Measurements from ENCODE around the gene PDE11A. TPM values are rescaled to one million over a fixed set of nuclear protein-coding genes. Genes with fewer than 3 reads are reported as not detected.

Gene PDE11A
- total RNA-seq, 2 experiments from 2014 or later: not detected

DNA sequence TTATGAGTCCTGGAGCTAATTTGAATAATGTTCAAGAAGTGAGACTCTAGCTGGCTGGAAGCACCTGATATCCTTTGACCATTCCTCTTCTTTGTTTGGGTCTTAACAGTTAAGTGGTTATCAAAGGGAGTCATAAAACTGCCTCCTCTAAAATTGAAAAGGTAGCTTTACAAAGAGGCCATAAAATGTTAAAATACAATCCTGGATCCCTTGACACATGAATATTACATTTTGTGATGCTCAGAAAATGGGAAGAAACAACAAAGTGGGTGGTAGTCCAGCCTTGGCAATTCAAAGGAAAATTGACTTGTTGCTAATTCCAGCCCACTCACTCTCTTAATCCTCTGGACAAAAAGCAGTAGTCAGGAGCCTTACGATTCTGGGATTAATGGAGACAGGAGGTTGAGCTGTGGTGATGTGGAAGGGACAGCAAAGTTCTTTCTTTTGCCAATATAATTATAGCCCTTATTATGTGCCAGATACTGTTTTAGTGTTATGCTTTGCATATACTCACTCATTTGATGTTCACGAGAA lies 339.2 kb downstream of the PDE11A start:
- no peak for ATAC-seq
- H3K4me3 Mint-ChIP-seq: no peak overlapping the region
- no peak overlapping the region for H3K27ac Mint-ChIP-seq
- DNase-seq: no peak
- intact Hi-C loops (cut with micrococcal nuclease): no loop called here
- CTCF ChIA-PET: interaction anchor here (1.0 to 1.6 kb wide), 4 partner anchors 9 to 317 kb away, joined by 3 to 10 read pairs (median 3); no protein-coding TSS in a partner anchor
- TF ChIP-seq, protein P1, sequence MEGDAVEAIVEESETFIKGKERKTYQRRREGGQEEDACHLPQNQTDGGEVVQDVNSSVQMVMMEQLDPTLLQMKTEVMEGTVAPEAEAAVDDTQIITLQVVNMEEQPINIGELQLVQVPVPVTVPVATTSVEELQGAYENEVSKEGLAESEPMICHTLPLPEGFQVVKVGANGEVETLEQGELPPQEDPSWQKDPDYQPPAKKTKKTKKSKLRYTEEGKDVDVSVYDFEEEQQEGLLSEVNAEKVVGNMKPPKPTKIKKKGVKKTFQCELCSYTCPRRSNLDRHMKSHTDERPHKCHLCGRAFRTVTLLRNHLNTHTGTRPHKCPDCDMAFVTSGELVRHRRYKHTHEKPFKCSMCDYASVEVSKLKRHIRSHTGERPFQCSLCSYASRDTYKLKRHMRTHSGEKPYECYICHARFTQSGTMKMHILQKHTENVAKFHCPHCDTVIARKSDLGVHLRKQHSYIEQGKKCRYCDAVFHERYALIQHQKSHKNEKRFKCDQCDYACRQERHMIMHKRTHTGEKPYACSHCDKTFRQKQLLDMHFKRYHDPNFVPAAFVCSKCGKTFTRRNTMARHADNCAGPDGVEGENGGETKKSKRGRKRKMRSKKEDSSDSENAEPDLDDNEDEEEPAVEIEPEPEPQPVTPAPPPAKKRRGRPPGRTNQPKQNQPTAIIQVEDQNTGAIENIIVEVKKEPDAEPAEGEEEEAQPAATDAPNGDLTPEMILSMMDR (IDR thresholded peaks at IDR 0.05): no peak
- H3K27me3 Mint-ChIP-seq: peaks cover 16% of the 10 kb centered on the region
- POLR2A ChIA-PET: no interaction called here
- peaks cover 3% of the 10 kb centered on the region for H3K4me1 Mint-ChIP-seq (ENCODE audit: low read depth)
- no peaks in the 10 kb centered on the region for H3K36me3 Mint-ChIP-seq (ENCODE audit: low read depth)
- H3K9me3 Mint-ChIP-seq: no peaks in the 10 kb centered on the region

GRCh38 chr2:177731384-177731783 lies 341.2 kb downstream of the PDE11A start:
- H3K4me3 Mint-ChIP-seq: no peak overlapping the region
- H3K4me1 Mint-ChIP-seq (ENCODE audit: low read depth): peaks cover 3% of the 10 kb centered on the region
- H3K27me3 Mint-ChIP-seq: peaks cover 19% of the 10 kb centered on the region
- intact Hi-C loops (cut with micrococcal nuclease): no loop called here
- DNase-seq (no peak), ATAC-seq (no peak)
- ChIA-PET POLR2A (interaction anchor here (0.6 kb wide), 1 partner anchor 861 kb away, joined by 3 read pairs; no protein-coding TSS in a partner anchor), CTCF (interaction anchor here (0.9 to 1.0 kb wide), 2 partner anchors 14 to 396 kb away, joined by 3 to 4 read pairs; no protein-coding TSS in a partner anchor)
- no peaks in the 10 kb centered on the region for H3K36me3 Mint-ChIP-seq (ENCODE audit: low read depth)
- TF ChIP-seq, protein P1 (IDR thresholded peaks at IDR 0.05): no peak
- H3K27ac Mint-ChIP-seq: no peak overlapping the region
- H3K9me3 Mint-ChIP-seq: no peaks in the 10 kb centered on the region

DNA sequence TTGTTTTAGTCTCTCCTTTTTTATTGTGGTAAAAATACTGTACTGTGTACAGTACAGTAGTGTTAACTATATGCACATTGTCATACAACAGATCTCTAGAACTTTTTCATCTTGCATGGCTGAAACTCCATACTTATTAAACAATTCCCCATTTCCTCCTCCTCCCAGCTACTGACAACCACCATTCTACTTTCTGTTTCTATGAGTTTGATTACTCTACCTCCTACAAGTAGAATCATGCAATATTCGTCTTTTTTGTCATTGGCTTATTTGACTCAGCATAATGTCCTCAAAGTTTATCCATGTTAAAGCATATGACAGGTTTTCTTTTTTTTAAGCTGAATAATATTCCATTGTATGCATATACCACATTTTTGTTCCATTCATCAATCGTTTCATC lies 341.8 kb downstream of the PDE11A start:
- no peaks in the 10 kb centered on the region for H3K36me3 Mint-ChIP-seq (ENCODE audit: low read depth)
- ATAC-seq (no peak), DNase-seq (no peak)
- no peak overlapping the region for H3K27ac Mint-ChIP-seq
- H3K9me3 Mint-ChIP-seq: no peaks in the 10 kb centered on the region
- CTCF ChIA-PET: interaction anchor here (0.9 to 1.7 kb wide), 3 partner anchors 14 to 396 kb away, joined by 3 to 7 read pairs (median 4); no protein-coding TSS in a partner anchor
- peaks cover 3% of the 10 kb centered on the region for H3K4me1 Mint-ChIP-seq (ENCODE audit: low read depth)
- H3K27me3 Mint-ChIP-seq: peaks cover 21% of the 10 kb centered on the region
- POLR2A ChIA-PET: no interaction called here
- intact Hi-C loops (cut with micrococcal nuclease): no loop called here
- TF ChIP-seq, protein P1 (IDR thresholded peaks at IDR 0.05): no peak
- H3K4me3 Mint-ChIP-seq: no peak overlapping the region

- Mint-ChIP-seq H3K27ac (no peak overlapping the region), H3K36me3 (ENCODE audit: low read depth) (no peaks in the 10 kb centered on the region), H3K9me3 (no peaks in the 10 kb centered on the region), H3K4me1 (ENCODE audit: low read depth) (peaks cover 3% of the 10 kb centered on the region), H3K27me3 (peaks cover 20% of the 10 kb centered on the region), H3K4me3 (no peak overlapping the region)
- intact Hi-C loops (cut with micrococcal nuclease): no loop called here
- ChIA-PET POLR2A (no interaction called here), CTCF (interaction anchor here (1.7 kb wide), 1 partner anchor 395 kb away, joined by 7 read pairs; no protein-coding TSS in a partner anchor)
- TF ChIP-seq, protein P1 (IDR thresholded peaks at IDR 0.05): no peak
- no peak for DNase-seq
- ATAC-seq: no peak
Measured at GRCh38 chr2:177730363-177730762, 342.2 kb downstream of the PDE11A start.

DNA sequence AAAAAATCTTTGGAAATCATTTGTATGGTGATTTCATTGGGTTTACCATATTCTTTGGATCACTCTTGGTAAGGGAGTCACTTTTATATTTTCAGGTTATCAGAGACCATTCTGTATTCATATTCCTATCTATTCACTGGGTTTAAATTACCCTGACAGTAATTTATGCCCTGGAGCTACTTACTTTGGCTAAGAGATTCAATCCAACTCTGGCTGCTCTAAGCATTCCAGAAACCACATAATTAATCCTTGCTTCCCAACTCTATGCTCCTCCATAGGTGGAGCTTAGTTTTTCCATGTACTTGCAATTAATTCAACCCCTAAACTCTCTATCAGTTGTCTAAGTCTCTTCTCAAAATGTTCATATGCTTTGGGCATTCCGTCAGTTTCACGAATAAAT lies 343.7 kb downstream of the PDE11A start:
- no peak overlapping the region for H3K27ac Mint-ChIP-seq
- no peak overlapping the region for H3K4me3 Mint-ChIP-seq
- H3K4me1 Mint-ChIP-seq (ENCODE audit: low read depth): peaks cover 3% of the 10 kb centered on the region
- DNase-seq: no peak
- H3K36me3 Mint-ChIP-seq (ENCODE audit: low read depth): no peaks in the 10 kb centered on the region
- H3K9me3 Mint-ChIP-seq: no peaks in the 10 kb centered on the region
- H3K27me3 Mint-ChIP-seq: peaks cover 19% of the 10 kb centered on the region
- ATAC-seq: no peak
- intact Hi-C loops (cut with micrococcal nuclease): loop anchor here (10.0 kb wide), 1 partner anchor 564 kb away; no protein-coding TSS in a partner anchor
- CTCF ChIA-PET: interaction anchor here (0.8 to 1.7 kb wide), 4 partner anchors 30 to 564 kb away, joined by 3 to 7 read pairs (median 4); no protein-coding TSS in a partner anchor
- POLR2A ChIA-PET: no interaction called here
- TF ChIP-seq, protein P1 (IDR thresholded peaks at IDR 0.05): no peak
